ENCODE data around the gene ANO10. TPM values are rescaled to one million over a fixed set of nuclear protein-coding genes. Genes with fewer than 3 reads are reported as not detected.
"Not testable (repeated sequence)": the region's sequence is repeated elsewhere in the genome, so short reads cannot be mapped to it uniquely, and the experiment has no call there.

The ANO10 gene
- polyA plus RNA-seq, 3 donors, result 11.2 to 24.8 (median 21.6) TPM

DNA sequence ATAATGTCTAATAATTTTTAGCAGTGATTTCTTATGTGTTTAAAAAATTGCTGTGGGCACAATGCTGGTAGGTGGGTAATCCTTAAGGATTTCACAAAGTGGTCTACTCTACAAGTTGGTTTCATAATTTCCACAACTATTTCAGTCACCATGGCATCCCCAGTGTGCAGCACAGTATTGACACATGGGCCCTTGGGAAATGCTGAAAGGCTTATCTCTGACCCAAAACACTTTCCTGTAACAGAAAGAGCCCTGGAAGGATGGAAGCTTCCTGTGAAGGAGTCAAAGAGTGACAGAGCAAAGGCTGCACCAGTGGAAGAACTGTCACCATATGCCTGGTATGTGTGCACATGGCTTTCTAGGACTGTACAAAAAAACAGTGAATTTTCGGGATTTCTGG is 153.7 kb downstream of the ANO10 start:
- Histone ChIP-seq H3K9ac (ENCODE audit: insufficient read depth, low read length, poor library complexity, severe bottlenecking) (no peak overlapping the region), H3K27me3 (ENCODE audit: control insufficient read depth in 2 of 2, insufficient read depth in 2 of 2, low read length in 2 of 2) (no peaks in the 10 kb centered on the region), H3K4me3 (replicated peaks in 1 of 3; ENCODE audit: low read depth in 2 of 3, low read length in 3 of 3) (no peak overlapping the region), H3K4me2 (replicated peaks; ENCODE audit: extremely low read depth, low read length, poor library complexity, severe bottlenecking) (no peak overlapping the region), H3K27ac (ENCODE audit: low read depth in 1 of 2, low read length in 2 of 2) (no peak overlapping the region), H3K36me3 (replicated peaks in 1 of 2; ENCODE audit: control insufficient read depth in 1 of 2, insufficient read depth in 2 of 2, low read length in 2 of 2) (no peaks in the 10 kb centered on the region), H4K20me1 (ENCODE audit: insufficient read depth, low read length) (no peaks in the 10 kb centered on the region), H3K4me1 (ENCODE audit: control insufficient read depth in 1 of 2, insufficient read depth in 2 of 2, low read length in 2 of 2) (no peaks in the 10 kb centered on the region), H3K79me2 (ENCODE audit: insufficient read depth, low read length) (no peaks in the 10 kb centered on the region), H2AFZ (ENCODE audit: insufficient read depth, low read depth, low read length, poor library complexity, severe bottlenecking) (no peak overlapping the region), H3K9me3 (replicated peaks in 1 of 2; ENCODE audit: control insufficient read depth in 1 of 2, insufficient read depth in 1 of 2, low read length in 2 of 2) (peaks cover under 1 to 2% of the 10 kb centered on the region in 2 donors)
- intact Hi-C loops (cut with micrococcal nuclease), result no loop called here
- Mint-ChIP-seq H3K36me3 (peaks cover 8 to 10% of the 10 kb centered on the region in 2 donors), H3K9me3 (peaks cover 4 to 9% (median 6%) of the 10 kb centered on the region in 7 donors), H3K4me3 (no peak overlapping the region), H3K4me1 (no peaks in the 10 kb centered on the region), H3K27ac (no peak overlapping the region), H3K27me3 (ENCODE audit: low read depth in 3 of 3) (no peaks in the 10 kb centered on the region)
- WGBS (ENCODE audit: insufficient coverage), result 100% methylated on average over 1 of the region's 1 CpG
- no peak for TF ChIP-seq CTCF (IDR thresholded peaks at IDR 0.05)
- no peak for DNase-seq

GRCh38 chr3:43465109-43465508 is 156.7 kb downstream of the ANO10 start:
- H2AFZ ChIP-seq (ENCODE audit: insufficient read depth, low read depth, low read length, poor library complexity, severe bottlenecking), result no peak overlapping the region
- H3K27ac ChIP-seq (ENCODE audit: low read depth in 1 of 2, low read length in 2 of 2), result no peak overlapping the region
- no peaks in the 10 kb centered on the region for H3K36me3 ChIP-seq (replicated peaks in 1 of 2; ENCODE audit: control insufficient read depth in 1 of 2, insufficient read depth in 2 of 2, low read length in 2 of 2)
- H4K20me1 ChIP-seq (ENCODE audit: insufficient read depth, low read length), result no peaks in the 10 kb centered on the region
- no peak for TF ChIP-seq CTCF (IDR thresholded peaks at IDR 0.05)
- Mint-ChIP-seq H3K27ac (no peak overlapping the region), H3K9me3 (peaks cover 11 to 22% (median 15%) of the 10 kb centered on the region in 7 donors), H3K36me3 (peaks cover 16 to 21% of the 10 kb centered on the region in 2 donors), H3K4me3 (no peak overlapping the region), H3K27me3 (ENCODE audit: low read depth in 3 of 3) (peaks cover 0 to 2% (median 0%) of the 10 kb centered on the region in 3 donors), H3K4me1 (no peaks in the 10 kb centered on the region)
- peaks cover 5 to 9% of the 10 kb centered on the region in 2 donors for H3K9me3 ChIP-seq (replicated peaks in 1 of 2; ENCODE audit: control insufficient read depth in 1 of 2, insufficient read depth in 1 of 2, low read length in 2 of 2)
- H3K9ac ChIP-seq (ENCODE audit: insufficient read depth, low read length, poor library complexity, severe bottlenecking), result no peak overlapping the region
- intact Hi-C loops (cut with micrococcal nuclease), result no loop called here
- no peak overlapping the region for H3K4me2 ChIP-seq (replicated peaks; ENCODE audit: extremely low read depth, low read length, poor library complexity, severe bottlenecking)
- DNase-seq, result no peak
- no peaks in the 10 kb centered on the region for H3K79me2 ChIP-seq (ENCODE audit: insufficient read depth, low read length)
- no peak overlapping the region for H3K4me3 ChIP-seq (replicated peaks in 1 of 3; ENCODE audit: low read depth in 2 of 3, low read length in 3 of 3)
- no peaks in the 10 kb centered on the region for H3K4me1 ChIP-seq (ENCODE audit: control insufficient read depth in 1 of 2, insufficient read depth in 2 of 2, low read length in 2 of 2)
- H3K27me3 ChIP-seq (ENCODE audit: control insufficient read depth in 2 of 2, insufficient read depth in 2 of 2, low read length in 2 of 2), result no peaks in the 10 kb centered on the region

- H2AFZ ChIP-seq (ENCODE audit: insufficient read depth, low read depth, low read length, poor library complexity, severe bottlenecking); intact Hi-C loops (cut with micrococcal nuclease): not testable (repeated sequence)
Observed at GRCh38 chr3:43462566-43462965, 159.2 kb downstream of the ANO10 start.

More at GRCh38 chr3:43462566-43462965, 159.2 kb downstream of the ANO10 start:
- H3K9ac ChIP-seq (ENCODE audit: insufficient read depth, low read length, poor library complexity, severe bottlenecking); H3K4me2 ChIP-seq (replicated peaks; ENCODE audit: extremely low read depth, low read length, poor library complexity, severe bottlenecking); H3K27me3 Mint-ChIP-seq (ENCODE audit: low read depth in 3 of 3); H3K79me2 ChIP-seq (ENCODE audit: insufficient read depth, low read length); H3K4me1 Mint-ChIP-seq; H3K4me3 Mint-ChIP-seq; H3K27ac ChIP-seq (ENCODE audit: low read depth in 1 of 2, low read length in 2 of 2); DNase-seq; H3K27ac Mint-ChIP-seq; H3K9me3 ChIP-seq (replicated peaks in 1 of 2; ENCODE audit: control insufficient read depth in 1 of 2, insufficient read depth in 1 of 2, low read length in 2 of 2); H3K4me3 ChIP-seq (replicated peaks in 1 of 3; ENCODE audit: low read depth in 2 of 3, low read length in 3 of 3); H3K4me1 ChIP-seq (ENCODE audit: control insufficient read depth in 1 of 2, insufficient read depth in 2 of 2, low read length in 2 of 2); H4K20me1 ChIP-seq (ENCODE audit: insufficient read depth, low read length); H3K27me3 ChIP-seq (ENCODE audit: control insufficient read depth in 2 of 2, insufficient read depth in 2 of 2, low read length in 2 of 2); H3K36me3 ChIP-seq (replicated peaks in 1 of 2; ENCODE audit: control insufficient read depth in 1 of 2, insufficient read depth in 2 of 2, low read length in 2 of 2): not testable (repeated sequence)
- 95% methylated on average over 3 of the region's 3 CpGs for WGBS (ENCODE audit: insufficient coverage)
- Mint-ChIP-seq H3K36me3 (peaks cover 16 to 21% of the 10 kb centered on the region in 2 donors), H3K9me3 (peaks cover 11 to 22% (median 15%) of the 10 kb centered on the region in 7 donors)
